DOHH2 (cell line): ENCODE data around the gene HNF4A.

Experiments used
- H3F3A ChIP-seq: fragments of 200-600 bp; sonication (generic), shearing (Covaris generic); 2 replicates; pipeline ENCODE4 v1.6.0; 2016; ENCODE audit warnings: antibody characterized with exemption, mild to moderate bottlenecking; ENCODE audit not compliant: control insufficient read depth, insufficient read depth
- H3K27ac ChIP-seq: fragments of 200-600 bp; sonication (generic); 2 replicates; pipeline ENCODE4 v1.5.1; 2014; ENCODE audit warnings: low read depth, mild to moderate bottlenecking, low read length, moderate library complexity
- H3K27me3 ChIP-seq: fragments of 200-600 bp; sonication (generic); 2 replicates; pipeline ENCODE4 v1.6.1; 2014; ENCODE audit warnings: mild to moderate bottlenecking, low read length, mixed read lengths; ENCODE audit not compliant: control insufficient read depth
- H3K36me3 ChIP-seq: fragments of 200-600 bp; sonication (generic); 2 replicates; pipeline ENCODE4 v1.6.1; 2014; ENCODE audit warnings: mild to moderate bottlenecking, low read length, moderate library complexity, mixed read lengths; ENCODE audit not compliant: control insufficient read depth
- H3K4me1 ChIP-seq: fragments of 200-600 bp; sonication (generic); 2 replicates; pipeline ENCODE4 v1.6.1; 2014; ENCODE audit warnings: mild to moderate bottlenecking, low read length, mixed read lengths; ENCODE audit not compliant: control insufficient read depth
- H3K4me2 ChIP-seq: fragments of 200-600 bp; sonication (generic); 2 replicates; pipeline ENCODE4 v1.6.0; 2014; ENCODE audit warnings: mild to moderate bottlenecking, low read length, moderate library complexity
- H3K4me3 ChIP-seq: fragments of 200-600 bp; sonication (generic); 2 replicates; pipeline ENCODE4 v1.5.1; 2014; ENCODE audit warnings: mild to moderate bottlenecking, low read length, mixed read lengths
- H3K79me2 ChIP-seq: fragments of 200-600 bp; sonication (generic); 2 replicates; pipeline ENCODE4 v1.6.1; 2014; ENCODE audit warnings: mild to moderate bottlenecking, low read length, mixed read lengths; ENCODE audit not compliant: control insufficient read depth
- H3K9me2 ChIP-seq: fragments of 200-600 bp; sonication (generic); replicated peaks from 2 replicates; pipeline ENCODE4 v1.6.1; 2014; ENCODE audit warnings: mild to moderate bottlenecking, low read length, mixed read lengths; ENCODE audit not compliant: control insufficient read depth
- H3K9me3 ChIP-seq: fragments of 200-600 bp; sonication (generic); 2 replicates; pipeline ENCODE4 v1.6.1; 2014; ENCODE audit warnings: antibody characterized with exemption, low read length, mixed read lengths; ENCODE audit not compliant: control insufficient read depth, insufficient read depth
- H4K20me1 ChIP-seq: fragments of 200-600 bp; sonication (generic); 2 replicates; pipeline ENCODE4 v1.6.0; 2014; ENCODE audit warnings: low read depth, mild to moderate bottlenecking, antibody characterized with exemption, low read length, moderate library complexity; ENCODE audit not compliant: control insufficient read depth, insufficient read depth
- EZH2phosphoT487 ChIP-seq: fragments of 200-600 bp; sonication (generic); IDR thresholded peaks from 2 replicates; pipeline ENCODE4 v1.6.1; 2017; ENCODE audit warnings: borderline replicate concordance, mild to moderate bottlenecking, antibody characterized with exemption, low read length, moderate library complexity, mixed read lengths
- TF ChIP-seq, protein P1 (sequence below): fragments of 200-600 bp; sonication (generic); IDR thresholded peaks from one replicate; pipeline ENCODE4 v1.5.1; 2014; ENCODE audit warnings: antibody characterized with exemption, mild to moderate bottlenecking, low read depth, low read length; ENCODE audit not compliant: poor library complexity, severe bottlenecking

Gene HNF4A

GRCh38 chr20:44432618-44433577 is 77.4 kb downstream of the HNF4A start:
- no peaks in the 10 kb centered on the region for H3K4me1 ChIP-seq
- H3K36me3 ChIP-seq = no peaks in the 10 kb centered on the region
- no peak overlapping the region for H3K4me3 ChIP-seq
- H3F3A ChIP-seq = no peaks in the 10 kb centered on the region
- no peaks in the 10 kb centered on the region for H3K9me2 ChIP-seq
- no peak overlapping the region for H3K4me2 ChIP-seq
- H3K79me2 ChIP-seq = no peaks in the 10 kb centered on the region
- TF ChIP-seq, protein P1, sequence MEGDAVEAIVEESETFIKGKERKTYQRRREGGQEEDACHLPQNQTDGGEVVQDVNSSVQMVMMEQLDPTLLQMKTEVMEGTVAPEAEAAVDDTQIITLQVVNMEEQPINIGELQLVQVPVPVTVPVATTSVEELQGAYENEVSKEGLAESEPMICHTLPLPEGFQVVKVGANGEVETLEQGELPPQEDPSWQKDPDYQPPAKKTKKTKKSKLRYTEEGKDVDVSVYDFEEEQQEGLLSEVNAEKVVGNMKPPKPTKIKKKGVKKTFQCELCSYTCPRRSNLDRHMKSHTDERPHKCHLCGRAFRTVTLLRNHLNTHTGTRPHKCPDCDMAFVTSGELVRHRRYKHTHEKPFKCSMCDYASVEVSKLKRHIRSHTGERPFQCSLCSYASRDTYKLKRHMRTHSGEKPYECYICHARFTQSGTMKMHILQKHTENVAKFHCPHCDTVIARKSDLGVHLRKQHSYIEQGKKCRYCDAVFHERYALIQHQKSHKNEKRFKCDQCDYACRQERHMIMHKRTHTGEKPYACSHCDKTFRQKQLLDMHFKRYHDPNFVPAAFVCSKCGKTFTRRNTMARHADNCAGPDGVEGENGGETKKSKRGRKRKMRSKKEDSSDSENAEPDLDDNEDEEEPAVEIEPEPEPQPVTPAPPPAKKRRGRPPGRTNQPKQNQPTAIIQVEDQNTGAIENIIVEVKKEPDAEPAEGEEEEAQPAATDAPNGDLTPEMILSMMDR = no peak
- TF ChIP-seq EZH2phosphoT487 = no peak
- no peaks in the 10 kb centered on the region for H4K20me1 ChIP-seq
- no peaks in the 10 kb centered on the region for H3K9me3 ChIP-seq
- no peaks in the 10 kb centered on the region for H3K27me3 ChIP-seq
- H3K27ac ChIP-seq = no peak overlapping the region

- Histone ChIP-seq H3K4me2 (no peak overlapping the region), H3K4me1 (no peaks in the 10 kb centered on the region), H3K4me3 (no peak overlapping the region), H3K79me2 (no peaks in the 10 kb centered on the region), H3K9me2 (no peaks in the 10 kb centered on the region), H3F3A (no peaks in the 10 kb centered on the region), H3K27ac (no peak overlapping the region), H3K9me3 (no peaks in the 10 kb centered on the region), H3K36me3 (no peaks in the 10 kb centered on the region), H3K27me3 (no peaks in the 10 kb centered on the region), H4K20me1 (no peaks in the 10 kb centered on the region)
- TF ChIP-seq, protein P1 = no peak
- TF ChIP-seq EZH2phosphoT487 = no peak
Observed at GRCh38 chr20:44433751-44434538, 78.4 kb downstream of the HNF4A start.

DNA sequence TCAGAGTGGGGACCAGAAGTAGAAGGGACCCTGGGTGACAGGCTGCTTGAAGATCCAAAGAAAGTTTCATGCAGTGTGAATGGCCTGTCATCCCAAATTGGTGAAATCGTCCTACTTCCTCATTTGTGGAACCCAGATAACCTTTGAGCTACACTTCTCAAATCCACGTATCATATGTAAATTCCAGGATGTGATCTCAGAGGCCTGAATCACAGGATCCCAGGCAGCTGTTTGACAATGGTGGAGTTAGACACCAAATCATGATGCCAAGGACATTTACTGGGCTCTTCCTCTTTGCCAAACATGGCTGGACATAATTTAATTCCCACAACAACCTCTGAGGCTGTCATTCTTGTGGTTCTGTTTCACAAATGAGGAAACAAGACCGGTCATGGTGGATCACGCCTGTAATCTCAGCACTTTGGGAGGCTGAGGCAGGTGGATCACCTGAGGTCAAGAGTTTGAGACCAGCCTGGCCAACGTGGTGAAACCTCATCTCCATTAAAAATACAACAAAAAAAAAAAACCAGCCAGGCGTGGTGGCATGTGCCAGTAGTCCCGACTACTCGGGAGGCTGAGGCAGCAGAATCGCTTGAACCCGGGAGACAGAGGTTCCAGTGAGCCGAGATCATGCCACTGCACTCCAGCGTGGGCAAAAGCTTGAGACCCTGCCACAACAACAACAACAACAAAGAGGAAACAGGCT is 80.3 kb downstream of the HNF4A start:
- no peaks in the 10 kb centered on the region for H3K4me1 ChIP-seq
- no peaks in the 10 kb centered on the region for H3K9me2 ChIP-seq
- H3K9me3 ChIP-seq = no peaks in the 10 kb centered on the region
- H3K79me2 ChIP-seq = no peaks in the 10 kb centered on the region
- no peak overlapping the region for H3K27ac ChIP-seq
- TF ChIP-seq, protein P1 = no peak
- TF ChIP-seq EZH2phosphoT487 = no peak
- H3K4me3 ChIP-seq = no peak overlapping the region
- H4K20me1 ChIP-seq = no peaks in the 10 kb centered on the region
- no peaks in the 10 kb centered on the region for H3K36me3 ChIP-seq
- no peak overlapping the region for H3K4me2 ChIP-seq
- H3F3A ChIP-seq = no peaks in the 10 kb centered on the region
- H3K27me3 ChIP-seq = no peaks in the 10 kb centered on the region
